Lower lobe of right lung (tissue), 2 donors: ENCODE data around the gene ABCA5. TPM values are rescaled to one million over a fixed set of nuclear protein-coding genes. Genes with fewer than 3 reads are reported as not detected.
A peak's percentile ranks its signal among the peaks of the same experiment; 100 is the strongest.

Experiments used
- ATAC-seq, 2 donors: fragments of 200-7000 bp; cut with Tn5 transposase; one replicate each; pipeline ENCODE4 v1.9.1; 2020 to 2022; ENCODE audit warnings: mild to moderate bottlenecking in 2 of 2, moderate library complexity in 2 of 2
- DNase-seq: peaks from one replicate; pipeline ENCODE4 v3.0.0-alpha.2; 2020
- H3K27ac ChIP-seq: fragments of 200-600 bp; one replicate; pipeline ENCODE4 v1.8.0; 2022
- H3K27me3 ChIP-seq: fragments of 200-600 bp; one replicate; pipeline ENCODE4 v1.8.0; 2022; ENCODE audit warnings: low read depth
- H3K36me3 ChIP-seq: fragments of 200-600 bp; one replicate; pipeline ENCODE4 v1.8.0; 2022; ENCODE audit warnings: mild to moderate bottlenecking
- H3K4me1 ChIP-seq: fragments of 200-600 bp; one replicate; pipeline ENCODE4 v1.8.0; 2022
- H3K4me3 ChIP-seq: fragments of 200-600 bp; one replicate; pipeline ENCODE4 v1.8.0; 2022; ENCODE audit warnings: mild to moderate bottlenecking
- H3K9me3 ChIP-seq: fragments of 200-600 bp; one replicate; pipeline ENCODE4 v1.8.0; 2022
- intact Hi-C: fragments of 100-400 bp; cut with DNase I; formaldehyde crosslinking; loops from one replicate; pipeline ENCODE4 v1.11.0; 2022
- total RNA-seq: library from RNA; stranded (reverse); fragmentation: NEBNext Ultra II Directional; extraction: Animal tissue kit (Norgen Biotek cat#: 25700); gene quantifications from one replicate; pipeline ENCODE4 v1.2.1, GENCODE V29; 2021
- TF ChIP-seq, protein P1 (sequence below): fragments of 200-600 bp; IDR thresholded peaks from one replicate; pipeline ENCODE4 v1.8.0; 2022; ENCODE audit warnings: antibody characterized with exemption, mild to moderate bottlenecking
- donor health status: DM: no; HTN: yes; CAD: no; lungs with severe emphysema.

Gene ABCA5
- total RNA-seq, 1 donor from 2014 or later = 20.5 TPM

DNA sequence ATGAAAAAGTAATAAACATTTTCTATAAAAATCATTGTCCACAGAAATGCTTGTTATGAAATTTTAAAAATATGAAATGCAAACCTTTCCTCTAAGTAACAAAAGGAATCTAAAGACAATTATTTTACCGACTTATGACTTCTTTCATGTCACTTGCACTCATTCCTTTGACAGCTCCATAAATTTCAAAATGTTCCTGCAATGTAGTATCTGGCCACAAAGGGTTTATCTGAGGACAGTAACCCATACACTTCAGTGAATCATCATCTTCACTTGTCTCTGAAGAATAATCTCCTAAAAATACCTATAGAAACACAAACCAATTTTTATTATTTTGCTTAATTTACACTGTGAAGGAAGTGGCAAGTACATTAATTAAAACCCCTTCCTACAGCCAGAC is 72.7 kb downstream of the ABCA5 start:
- TF ChIP-seq, protein P1, sequence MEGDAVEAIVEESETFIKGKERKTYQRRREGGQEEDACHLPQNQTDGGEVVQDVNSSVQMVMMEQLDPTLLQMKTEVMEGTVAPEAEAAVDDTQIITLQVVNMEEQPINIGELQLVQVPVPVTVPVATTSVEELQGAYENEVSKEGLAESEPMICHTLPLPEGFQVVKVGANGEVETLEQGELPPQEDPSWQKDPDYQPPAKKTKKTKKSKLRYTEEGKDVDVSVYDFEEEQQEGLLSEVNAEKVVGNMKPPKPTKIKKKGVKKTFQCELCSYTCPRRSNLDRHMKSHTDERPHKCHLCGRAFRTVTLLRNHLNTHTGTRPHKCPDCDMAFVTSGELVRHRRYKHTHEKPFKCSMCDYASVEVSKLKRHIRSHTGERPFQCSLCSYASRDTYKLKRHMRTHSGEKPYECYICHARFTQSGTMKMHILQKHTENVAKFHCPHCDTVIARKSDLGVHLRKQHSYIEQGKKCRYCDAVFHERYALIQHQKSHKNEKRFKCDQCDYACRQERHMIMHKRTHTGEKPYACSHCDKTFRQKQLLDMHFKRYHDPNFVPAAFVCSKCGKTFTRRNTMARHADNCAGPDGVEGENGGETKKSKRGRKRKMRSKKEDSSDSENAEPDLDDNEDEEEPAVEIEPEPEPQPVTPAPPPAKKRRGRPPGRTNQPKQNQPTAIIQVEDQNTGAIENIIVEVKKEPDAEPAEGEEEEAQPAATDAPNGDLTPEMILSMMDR = no peak
- intact Hi-C loops = no loop called here
- DNase-seq = no peak
- no peaks in the 10 kb centered on the region for H3K9me3 ChIP-seq
- peaks cover 28% of the 10 kb centered on the region for H3K36me3 ChIP-seq
- no peak overlapping the region for H3K4me3 ChIP-seq
- no peaks in the 10 kb centered on the region for H3K27me3 ChIP-seq
- no peaks in the 10 kb centered on the region for H3K4me1 ChIP-seq
- H3K27ac ChIP-seq = no peak overlapping the region
- ATAC-seq = no peak

DNA sequence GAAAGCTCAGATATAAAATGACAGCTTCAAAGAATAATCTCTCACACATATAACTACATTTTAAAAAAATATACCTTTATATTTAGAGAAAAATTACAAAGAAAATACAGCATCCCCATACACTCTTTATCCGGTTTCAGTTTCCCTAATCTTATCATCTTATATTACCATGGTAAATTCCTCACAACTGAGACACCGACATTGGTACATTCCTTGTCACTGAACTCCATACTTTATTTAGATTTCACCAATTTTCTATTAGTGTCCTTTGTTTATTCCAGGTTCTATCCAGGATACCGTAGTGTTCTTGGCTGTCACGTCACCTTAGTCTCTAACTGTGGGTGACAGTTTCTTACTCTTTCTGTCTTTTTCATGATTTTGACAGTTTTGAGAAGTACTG is 76.3 kb downstream of the ABCA5 start:
- intact Hi-C loops = no loop called here
- Histone ChIP-seq H3K36me3 (peaks cover 28% of the 10 kb centered on the region), H3K27ac (no peak overlapping the region), H3K9me3 (no peaks in the 10 kb centered on the region), H3K27me3 (no peaks in the 10 kb centered on the region), H3K4me1 (no peaks in the 10 kb centered on the region), H3K4me3 (no peak overlapping the region)
- TF ChIP-seq, protein P1 = no peak
- no peak for ATAC-seq
- no peak for DNase-seq

DNA sequence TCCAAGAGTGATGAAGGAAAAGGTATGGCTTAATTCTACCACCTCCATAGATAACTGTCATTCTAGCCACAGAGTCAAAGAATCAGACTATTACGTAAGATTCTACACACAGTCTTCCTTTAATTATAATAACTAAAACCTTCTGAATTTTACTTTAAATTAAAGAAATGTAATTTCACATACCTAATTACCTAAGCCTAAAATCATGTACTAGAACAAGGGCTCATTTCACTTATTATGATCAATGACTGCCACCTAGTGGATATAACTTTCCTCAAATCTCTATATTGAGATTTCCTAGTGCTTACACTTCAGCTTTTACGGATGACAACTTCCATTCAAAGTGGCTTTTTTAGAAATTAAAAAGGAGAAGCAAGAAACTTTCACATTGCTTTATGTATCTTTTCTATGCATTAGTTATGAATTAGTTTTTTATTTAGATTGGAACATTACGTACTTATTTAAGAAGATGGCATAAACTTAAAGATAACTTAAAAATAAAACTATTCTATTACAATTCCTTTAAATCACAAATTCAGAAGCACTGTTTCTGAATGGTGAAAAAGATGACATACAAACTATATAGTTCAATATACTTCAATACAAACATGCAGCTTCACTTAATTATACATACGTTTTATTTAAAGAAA is 80.1 kb downstream of the ABCA5 start:
- Histone ChIP-seq H3K9me3 (no peaks in the 10 kb centered on the region), H3K36me3 (no peaks in the 10 kb centered on the region), H3K27ac (no peak overlapping the region), H3K27me3 (no peaks in the 10 kb centered on the region), H3K4me1 (no peaks in the 10 kb centered on the region), H3K4me3 (no peak overlapping the region)
- intact Hi-C loops = no loop called here
- TF ChIP-seq, protein P1 = peak; percentile 63
- no peak for DNase-seq
- ATAC-seq = peak in 1 of 2 donors; percentile 60

DNA sequence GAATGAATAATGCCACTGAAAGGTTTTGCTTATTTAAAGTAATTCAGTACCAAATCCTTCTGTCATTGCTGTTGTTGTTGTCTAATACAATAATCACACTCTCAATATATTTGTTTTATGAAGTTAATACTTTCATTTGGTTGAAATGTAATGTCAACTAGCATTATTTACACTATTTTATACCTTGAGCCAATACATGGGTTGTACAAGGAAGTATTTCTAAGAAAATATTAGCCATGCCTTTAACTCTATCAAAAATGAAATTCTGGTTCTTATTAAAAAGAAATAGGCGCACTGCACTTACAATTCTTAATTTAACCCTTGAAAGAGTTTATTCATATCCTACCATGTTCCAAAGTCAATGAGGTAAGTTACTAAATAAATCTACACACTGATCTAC is 80.7 kb downstream of the ABCA5 start:
- Histone ChIP-seq H3K4me1 (no peaks in the 10 kb centered on the region), H3K4me3 (no peak overlapping the region), H3K9me3 (no peaks in the 10 kb centered on the region), H3K27ac (no peak overlapping the region), H3K27me3 (no peaks in the 10 kb centered on the region), H3K36me3 (no peaks in the 10 kb centered on the region)
- ATAC-seq (no peak), DNase-seq (no peak)
- intact Hi-C loops = no loop called here
- TF ChIP-seq, protein P1 = no peak

DNA sequence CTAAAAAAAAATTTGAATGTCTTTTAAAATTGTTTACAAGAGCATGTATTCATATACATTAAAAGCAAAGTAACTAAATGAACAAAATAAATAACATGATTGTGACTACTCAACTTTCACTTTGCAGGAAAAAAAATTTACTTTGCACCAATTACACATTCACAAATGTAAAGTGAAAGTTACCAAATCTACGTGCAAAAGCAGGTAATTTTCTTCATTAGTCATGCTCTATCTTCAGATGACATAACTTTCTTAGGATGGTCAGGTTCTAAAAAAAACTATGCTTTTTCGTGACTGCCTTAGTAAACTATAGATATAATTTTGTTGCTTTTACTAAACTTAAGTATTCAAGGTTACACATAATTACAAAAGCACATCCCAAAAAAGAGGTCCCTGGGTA is 81.3 kb downstream of the ABCA5 start:
- ATAC-seq = no peak
- Histone ChIP-seq H3K27ac (no peak overlapping the region), H3K36me3 (no peaks in the 10 kb centered on the region), H3K4me1 (no peaks in the 10 kb centered on the region), H3K9me3 (no peaks in the 10 kb centered on the region), H3K27me3 (no peaks in the 10 kb centered on the region), H3K4me3 (no peak overlapping the region)
- DNase-seq = no peak
- TF ChIP-seq, protein P1 = no peak
- intact Hi-C loops = no loop called here
